ENCODE measurements around the gene LGALS3.

DNA sequence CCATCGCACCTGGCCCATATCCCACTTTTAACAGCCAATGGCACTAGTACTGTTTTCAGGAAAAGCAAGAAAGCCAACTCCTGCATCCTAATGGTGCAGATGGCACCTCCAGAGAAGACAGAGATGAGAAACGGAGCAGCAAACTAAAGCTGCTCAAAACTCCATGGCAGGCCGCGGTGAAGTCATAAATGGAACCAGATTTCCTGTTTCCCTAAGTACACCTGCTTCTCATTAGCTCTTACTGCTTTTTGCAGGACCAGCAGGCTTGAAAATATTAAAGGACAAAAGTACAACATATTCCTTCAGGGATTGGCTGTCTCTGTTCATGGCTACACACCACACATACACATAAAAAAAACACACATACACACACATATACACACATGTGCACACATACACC lies 36.7 kb upstream of the LGALS3 start:
- TF ChIP-seq, protein P1, sequence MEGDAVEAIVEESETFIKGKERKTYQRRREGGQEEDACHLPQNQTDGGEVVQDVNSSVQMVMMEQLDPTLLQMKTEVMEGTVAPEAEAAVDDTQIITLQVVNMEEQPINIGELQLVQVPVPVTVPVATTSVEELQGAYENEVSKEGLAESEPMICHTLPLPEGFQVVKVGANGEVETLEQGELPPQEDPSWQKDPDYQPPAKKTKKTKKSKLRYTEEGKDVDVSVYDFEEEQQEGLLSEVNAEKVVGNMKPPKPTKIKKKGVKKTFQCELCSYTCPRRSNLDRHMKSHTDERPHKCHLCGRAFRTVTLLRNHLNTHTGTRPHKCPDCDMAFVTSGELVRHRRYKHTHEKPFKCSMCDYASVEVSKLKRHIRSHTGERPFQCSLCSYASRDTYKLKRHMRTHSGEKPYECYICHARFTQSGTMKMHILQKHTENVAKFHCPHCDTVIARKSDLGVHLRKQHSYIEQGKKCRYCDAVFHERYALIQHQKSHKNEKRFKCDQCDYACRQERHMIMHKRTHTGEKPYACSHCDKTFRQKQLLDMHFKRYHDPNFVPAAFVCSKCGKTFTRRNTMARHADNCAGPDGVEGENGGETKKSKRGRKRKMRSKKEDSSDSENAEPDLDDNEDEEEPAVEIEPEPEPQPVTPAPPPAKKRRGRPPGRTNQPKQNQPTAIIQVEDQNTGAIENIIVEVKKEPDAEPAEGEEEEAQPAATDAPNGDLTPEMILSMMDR (conservative IDR thresholded peaks at IDR 0.05; ENCODE audit: low read depth, low read length) = no peak
- no peak for TF ChIP-seq EZH2 (IDR thresholded peaks at IDR 0.05; ENCODE audit: low read length, unreplicated experiment)

All from PC-3 (cell line).